WTC11 (cell line): ENCODE data around the gene PRKCE. TPM values are rescaled to one million over a fixed set of nuclear protein-coding genes. Genes with fewer than 3 reads are reported as not detected.

Experiments
- ATAC-seq: fragments of 200-7000 bp; cut with Tn5 transposase; 2 replicates; pipeline ENCODE4 v1.10.0; 2021; ENCODE audit warnings: mild to moderate bottlenecking, moderate library complexity
- CTCF ChIA-PET: fragments of 300-600 bp; sonication (Branson Sonifier 250); formaldehyde crosslinking; loops from one replicate; lab custom pipeline; 2021; ENCODE audit warnings: antibody characterized with exemption; lab: Charles Lee
- POLR2A ChIA-PET: fragments of 350-600 bp; sonication (Branson Sonifier 250); formaldehyde crosslinking; loops from one replicate; lab custom pipeline; 2021; ENCODE audit warnings: antibody characterized with exemption; lab: Charles Lee
- DNase-seq: peaks from one replicate; pipeline ENCODE4 v3.0.0; 2021; ENCODE audit warnings: low spot score
- H3K27ac Mint-ChIP-seq: 2 replicates; pipeline ENCODE4 v1.8.0; 2021; ENCODE audit warnings: mixed read lengths
- H3K27me3 Mint-ChIP-seq: 2 replicates; pipeline ENCODE4 v1.8.0; 2021; ENCODE audit warnings: low read depth, mild to moderate bottlenecking, moderate library complexity, mixed read lengths
- H3K36me3 Mint-ChIP-seq: 2 replicates; pipeline ENCODE4 v1.8.0; 2021; ENCODE audit warnings: mixed read lengths
- H3K4me1 Mint-ChIP-seq: 2 replicates; pipeline ENCODE4 v1.8.0; 2022; ENCODE audit warnings: mixed read lengths
- H3K4me3 Mint-ChIP-seq: 2 replicates; pipeline ENCODE4 v1.8.0; 2021; ENCODE audit warnings: mild to moderate bottlenecking, moderate library complexity, mixed read lengths
- H3K9me3 Mint-ChIP-seq: 2 replicates; pipeline ENCODE4 v1.8.0; 2021; ENCODE audit warnings: mixed read lengths
- CREB1 ChIP-seq: sonication (generic); formaldehyde crosslinking; IDR thresholded peaks from 2 replicates; pipeline ENCODE4 v1.8.0; 2023; ENCODE audit warnings: mild to moderate bottlenecking, missing genetic modification reagents
- GABPB1 ChIP-seq: sonication (generic); formaldehyde crosslinking; IDR thresholded peaks from 2 replicates; pipeline ENCODE4 v1.8.1; 2023; ENCODE audit warnings: mild to moderate bottlenecking, missing genetic modification reagents
- RELA ChIP-seq: sonication (generic); formaldehyde crosslinking; IDR thresholded peaks from 2 replicates; pipeline ENCODE4 v1.8.1; 2022; ENCODE audit warnings: missing genetic modification reagents, mild to moderate bottlenecking, borderline replicate concordance
- SMAD3 ChIP-seq: sonication (generic); formaldehyde crosslinking; IDR thresholded peaks from 2 replicates; pipeline ENCODE4 v1.8.0; 2022; ENCODE audit warnings: missing genetic modification reagents, mild to moderate bottlenecking, borderline replicate concordance
- ZNF138 ChIP-seq: sonication (generic); formaldehyde crosslinking; conservative IDR thresholded peaks from 2 replicates; pipeline ENCODE4 v1.8.1; 2022; ENCODE audit warnings: mild to moderate bottlenecking, moderate library complexity, missing genetic modification reagents
- ZNF232 ChIP-seq: sonication (generic); formaldehyde crosslinking; IDR thresholded peaks from 2 replicates; pipeline ENCODE4 v1.8.0; 2022; ENCODE audit warnings: mild to moderate bottlenecking, missing genetic modification reagents
- ZNF317 ChIP-seq: sonication (generic); formaldehyde crosslinking; IDR thresholded peaks from 2 replicates; pipeline ENCODE4 v1.8.1; 2023; ENCODE audit warnings: low read depth, mild to moderate bottlenecking, moderate library complexity, missing genetic modification reagents, borderline replicate concordance
- total RNA-seq: library from RNA; stranded (reverse); gene quantifications from 3 replicates; pipeline ENCODE4 v1.2.3, GENCODE V29; 2021
- TF ChIP-seq, protein P1 (sequence below): sonication (generic); formaldehyde crosslinking; IDR thresholded peaks from 2 replicates; pipeline ENCODE4 v1.8.1; 2023; ENCODE audit warnings: mild to moderate bottlenecking, missing genetic modification reagents, moderate library complexity
- TF ChIP-seq, protein P2 (sequence below): sonication (generic); formaldehyde crosslinking; IDR thresholded peaks from 2 replicates; pipeline ENCODE4 v1.8.1; 2022; ENCODE audit warnings: low read depth, missing genetic modification reagents, borderline replicate concordance
- TF ChIP-seq, protein P3 (sequence below): sonication (generic); formaldehyde crosslinking; IDR thresholded peaks from 2 replicates; pipeline ENCODE4 v1.8.1; 2023; ENCODE audit warnings: mild to moderate bottlenecking, missing genetic modification reagents, moderate library complexity
- TF ChIP-seq, protein P4 (sequence below): sonication (generic); formaldehyde crosslinking; IDR thresholded peaks from 2 replicates; pipeline ENCODE4 v1.8.1; 2022; ENCODE audit warnings: missing genetic modification reagents, borderline replicate concordance
- TF ChIP-seq, protein P5 (sequence below): sonication (generic); formaldehyde crosslinking; IDR thresholded peaks from 2 replicates; pipeline ENCODE4 v1.8.1; 2023; ENCODE audit warnings: mild to moderate bottlenecking, missing genetic modification reagents
- TF ChIP-seq, protein P6 (sequence below): sonication (generic); formaldehyde crosslinking; IDR thresholded peaks from 2 replicates; pipeline ENCODE4 v1.8.0; 2023; ENCODE audit warnings: mild to moderate bottlenecking, missing genetic modification reagents
- TF ChIP-seq, protein P7 (sequence below): fragments of 250-450 bp; sonication (Bioruptor Pico); conservative IDR thresholded peaks from 2 replicates; pipeline ENCODE4 v1.9.0; 2021; ENCODE audit warnings: mild to moderate bottlenecking
- TF ChIP-seq, protein P8 (sequence below): sonication (generic); formaldehyde crosslinking; IDR thresholded peaks from 2 replicates; pipeline ENCODE4 v1.8.0; 2022; ENCODE audit warnings: missing genetic modification reagents
- TF ChIP-seq, protein P9 (sequence below): fragments of 250-450 bp; sonication (Bioruptor Pico); IDR thresholded peaks from 2 replicates; pipeline ENCODE4 v1.9.0; 2021; ENCODE audit warnings: mild to moderate bottlenecking

PRKCE gene
- total RNA-seq, 1 experiment from 2014 or later, result 5.8 TPM

DNA sequence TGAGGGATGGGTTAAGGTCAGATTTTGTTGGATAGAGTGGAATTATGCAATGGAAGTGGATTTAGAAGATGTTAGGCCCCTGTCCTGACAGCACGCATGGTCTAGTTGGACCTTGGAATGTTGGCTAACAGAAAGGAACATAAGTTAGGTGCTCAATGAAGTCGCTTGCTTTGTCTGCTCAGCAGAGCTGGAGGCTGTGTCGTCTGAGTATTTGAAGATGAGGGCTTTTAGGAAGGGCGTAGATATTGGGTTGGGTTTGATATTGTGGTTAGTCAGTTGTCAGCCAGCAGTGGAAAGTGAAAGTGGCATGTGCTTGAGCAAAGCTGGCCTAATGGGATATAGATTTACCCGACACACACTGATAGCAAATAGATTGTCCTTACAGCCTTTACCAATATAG lies 239.3 kb downstream of the PRKCE start (continued):
- TF ChIP-seq, protein P1, sequence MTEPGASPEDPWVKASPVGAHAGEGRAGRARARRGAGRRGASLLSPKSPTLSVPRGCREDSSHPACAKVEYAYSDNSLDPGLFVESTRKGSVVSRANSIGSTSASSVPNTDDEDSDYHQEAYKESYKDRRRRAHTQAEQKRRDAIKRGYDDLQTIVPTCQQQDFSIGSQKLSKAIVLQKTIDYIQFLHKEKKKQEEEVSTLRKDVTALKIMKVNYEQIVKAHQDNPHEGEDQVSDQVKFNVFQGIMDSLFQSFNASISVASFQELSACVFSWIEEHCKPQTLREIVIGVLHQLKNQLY (CRISPR knock-in tag), result no peak
- TF ChIP-seq, protein P2, sequence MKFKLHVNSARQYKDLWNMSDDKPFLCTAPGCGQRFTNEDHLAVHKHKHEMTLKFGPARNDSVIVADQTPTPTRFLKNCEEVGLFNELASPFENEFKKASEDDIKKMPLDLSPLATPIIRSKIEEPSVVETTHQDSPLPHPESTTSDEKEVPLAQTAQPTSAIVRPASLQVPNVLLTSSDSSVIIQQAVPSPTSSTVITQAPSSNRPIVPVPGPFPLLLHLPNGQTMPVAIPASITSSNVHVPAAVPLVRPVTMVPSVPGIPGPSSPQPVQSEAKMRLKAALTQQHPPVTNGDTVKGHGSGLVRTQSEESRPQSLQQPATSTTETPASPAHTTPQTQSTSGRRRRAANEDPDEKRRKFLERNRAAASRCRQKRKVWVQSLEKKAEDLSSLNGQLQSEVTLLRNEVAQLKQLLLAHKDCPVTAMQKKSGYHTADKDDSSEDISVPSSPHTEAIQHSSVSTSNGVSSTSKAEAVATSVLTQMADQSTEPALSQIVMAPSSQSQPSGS (CRISPR knock-in tag), result no peak
- TF ChIP-seq, protein P3, sequence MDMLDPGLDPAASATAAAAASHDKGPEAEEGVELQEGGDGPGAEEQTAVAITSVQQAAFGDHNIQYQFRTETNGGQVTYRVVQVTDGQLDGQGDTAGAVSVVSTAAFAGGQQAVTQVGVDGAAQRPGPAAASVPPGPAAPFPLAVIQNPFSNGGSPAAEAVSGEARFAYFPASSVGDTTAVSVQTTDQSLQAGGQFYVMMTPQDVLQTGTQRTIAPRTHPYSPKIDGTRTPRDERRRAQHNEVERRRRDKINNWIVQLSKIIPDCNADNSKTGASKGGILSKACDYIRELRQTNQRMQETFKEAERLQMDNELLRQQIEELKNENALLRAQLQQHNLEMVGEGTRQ, result no peak
- no peak for TF ChIP-seq ZNF138
- TF ChIP-seq GABPB1, result no peak
- TF ChIP-seq ZNF317, result no peak
- TF ChIP-seq, protein P4, sequence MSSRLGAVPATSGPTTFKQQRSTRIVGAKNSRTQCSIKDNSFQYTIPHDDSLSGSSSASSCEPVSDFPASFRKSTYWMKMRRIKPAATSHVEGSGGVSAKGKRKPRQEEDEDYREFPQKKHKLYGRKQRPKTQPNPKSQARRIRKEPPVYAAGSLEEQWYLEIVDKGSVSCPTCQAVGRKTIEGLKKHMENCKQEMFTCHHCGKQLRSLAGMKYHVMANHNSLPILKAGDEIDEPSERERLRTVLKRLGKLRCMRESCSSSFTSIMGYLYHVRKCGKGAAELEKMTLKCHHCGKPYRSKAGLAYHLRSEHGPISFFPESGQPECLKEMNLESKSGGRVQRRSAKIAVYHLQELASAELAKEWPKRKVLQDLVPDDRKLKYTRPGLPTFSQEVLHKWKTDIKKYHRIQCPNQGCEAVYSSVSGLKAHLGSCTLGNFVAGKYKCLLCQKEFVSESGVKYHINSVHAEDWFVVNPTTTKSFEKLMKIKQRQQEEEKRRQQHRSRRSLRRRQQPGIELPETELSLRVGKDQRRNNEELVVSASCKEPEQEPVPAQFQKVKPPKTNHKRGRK, result no peak

DNA sequence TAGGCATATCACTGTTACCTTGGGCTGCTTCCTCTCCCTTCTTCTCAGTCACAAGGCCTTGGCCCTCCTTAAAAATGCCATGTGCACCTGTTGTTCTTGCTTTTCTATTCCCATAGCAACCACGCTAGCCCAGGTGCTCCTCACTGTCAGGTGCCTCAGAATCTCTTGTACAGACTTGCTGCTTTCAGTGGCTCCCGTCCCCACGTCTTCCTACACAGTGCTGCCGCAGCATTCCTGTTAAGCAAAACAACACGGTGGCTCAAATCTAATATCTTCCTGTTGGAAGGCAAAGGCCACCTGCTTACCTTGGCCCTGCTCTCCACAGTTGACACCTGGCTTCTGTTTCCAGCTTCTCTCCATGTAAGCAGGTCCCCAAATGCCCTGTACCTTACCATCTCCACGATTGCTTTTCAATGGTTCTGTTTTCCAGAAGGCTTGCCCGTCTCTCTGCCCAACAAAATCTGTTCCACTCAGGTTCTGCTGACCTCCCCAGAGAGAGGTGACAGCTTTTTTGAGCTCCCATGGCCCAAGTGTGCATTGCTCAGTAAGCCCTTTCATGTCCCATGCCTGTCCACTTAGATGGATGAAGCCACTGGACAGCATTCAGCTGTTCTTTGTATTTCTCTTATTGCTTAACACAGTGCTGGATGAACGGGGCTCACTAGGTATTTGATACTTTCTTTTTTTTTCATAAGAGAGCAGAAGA lies 240.4 kb downstream of the PRKCE start:
- H3K27ac Mint-ChIP-seq, result no peak overlapping the region
- POLR2A ChIA-PET, result no interaction called here
- no peaks in the 10 kb centered on the region; the same call in 1 of the 2 replicates for H3K27me3 Mint-ChIP-seq
- peaks cover 12% of the 10 kb centered on the region for H3K4me1 Mint-ChIP-seq
- H3K4me3 Mint-ChIP-seq, result no peak overlapping the region
- CTCF ChIA-PET, result no interaction called here
- H3K36me3 Mint-ChIP-seq, result no peaks in the 10 kb centered on the region
- no peaks in the 10 kb centered on the region for H3K9me3 Mint-ChIP-seq
- DNase-seq (no peak), ATAC-seq (no peak)
- TF ChIP-seq, protein P5, sequence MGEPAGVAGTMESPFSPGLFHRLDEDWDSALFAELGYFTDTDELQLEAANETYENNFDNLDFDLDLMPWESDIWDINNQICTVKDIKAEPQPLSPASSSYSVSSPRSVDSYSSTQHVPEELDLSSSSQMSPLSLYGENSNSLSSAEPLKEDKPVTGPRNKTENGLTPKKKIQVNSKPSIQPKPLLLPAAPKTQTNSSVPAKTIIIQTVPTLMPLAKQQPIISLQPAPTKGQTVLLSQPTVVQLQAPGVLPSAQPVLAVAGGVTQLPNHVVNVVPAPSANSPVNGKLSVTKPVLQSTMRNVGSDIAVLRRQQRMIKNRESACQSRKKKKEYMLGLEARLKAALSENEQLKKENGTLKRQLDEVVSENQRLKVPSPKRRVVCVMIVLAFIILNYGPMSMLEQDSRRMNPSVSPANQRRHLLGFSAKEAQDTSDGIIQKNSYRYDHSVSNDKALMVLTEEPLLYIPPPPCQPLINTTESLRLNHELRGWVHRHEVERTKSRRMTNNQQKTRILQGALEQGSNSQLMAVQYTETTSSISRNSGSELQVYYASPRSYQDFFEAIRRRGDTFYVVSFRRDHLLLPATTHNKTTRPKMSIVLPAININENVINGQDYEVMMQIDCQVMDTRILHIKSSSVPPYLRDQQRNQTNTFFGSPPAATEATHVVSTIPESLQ (CRISPR knock-in tag), result no peak
- TF ChIP-seq, protein P6, sequence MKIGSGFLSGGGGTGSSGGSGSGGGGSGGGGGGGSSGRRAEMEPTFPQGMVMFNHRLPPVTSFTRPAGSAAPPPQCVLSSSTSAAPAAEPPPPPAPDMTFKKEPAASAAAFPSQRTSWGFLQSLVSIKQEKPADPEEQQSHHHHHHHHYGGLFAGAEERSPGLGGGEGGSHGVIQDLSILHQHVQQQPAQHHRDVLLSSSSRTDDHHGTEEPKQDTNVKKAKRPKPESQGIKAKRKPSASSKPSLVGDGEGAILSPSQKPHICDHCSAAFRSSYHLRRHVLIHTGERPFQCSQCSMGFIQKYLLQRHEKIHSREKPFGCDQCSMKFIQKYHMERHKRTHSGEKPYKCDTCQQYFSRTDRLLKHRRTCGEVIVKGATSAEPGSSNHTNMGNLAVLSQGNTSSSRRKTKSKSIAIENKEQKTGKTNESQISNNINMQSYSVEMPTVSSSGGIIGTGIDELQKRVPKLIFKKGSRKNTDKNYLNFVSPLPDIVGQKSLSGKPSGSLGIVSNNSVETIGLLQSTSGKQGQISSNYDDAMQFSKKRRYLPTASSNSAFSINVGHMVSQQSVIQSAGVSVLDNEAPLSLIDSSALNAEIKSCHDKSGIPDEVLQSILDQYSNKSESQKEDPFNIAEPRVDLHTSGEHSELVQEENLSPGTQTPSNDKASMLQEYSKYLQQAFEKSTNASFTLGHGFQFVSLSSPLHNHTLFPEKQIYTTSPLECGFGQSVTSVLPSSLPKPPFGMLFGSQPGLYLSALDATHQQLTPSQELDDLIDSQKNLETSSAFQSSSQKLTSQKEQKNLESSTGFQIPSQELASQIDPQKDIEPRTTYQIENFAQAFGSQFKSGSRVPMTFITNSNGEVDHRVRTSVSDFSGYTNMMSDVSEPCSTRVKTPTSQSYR, result no peak
- TF ChIP-seq, protein P7, sequence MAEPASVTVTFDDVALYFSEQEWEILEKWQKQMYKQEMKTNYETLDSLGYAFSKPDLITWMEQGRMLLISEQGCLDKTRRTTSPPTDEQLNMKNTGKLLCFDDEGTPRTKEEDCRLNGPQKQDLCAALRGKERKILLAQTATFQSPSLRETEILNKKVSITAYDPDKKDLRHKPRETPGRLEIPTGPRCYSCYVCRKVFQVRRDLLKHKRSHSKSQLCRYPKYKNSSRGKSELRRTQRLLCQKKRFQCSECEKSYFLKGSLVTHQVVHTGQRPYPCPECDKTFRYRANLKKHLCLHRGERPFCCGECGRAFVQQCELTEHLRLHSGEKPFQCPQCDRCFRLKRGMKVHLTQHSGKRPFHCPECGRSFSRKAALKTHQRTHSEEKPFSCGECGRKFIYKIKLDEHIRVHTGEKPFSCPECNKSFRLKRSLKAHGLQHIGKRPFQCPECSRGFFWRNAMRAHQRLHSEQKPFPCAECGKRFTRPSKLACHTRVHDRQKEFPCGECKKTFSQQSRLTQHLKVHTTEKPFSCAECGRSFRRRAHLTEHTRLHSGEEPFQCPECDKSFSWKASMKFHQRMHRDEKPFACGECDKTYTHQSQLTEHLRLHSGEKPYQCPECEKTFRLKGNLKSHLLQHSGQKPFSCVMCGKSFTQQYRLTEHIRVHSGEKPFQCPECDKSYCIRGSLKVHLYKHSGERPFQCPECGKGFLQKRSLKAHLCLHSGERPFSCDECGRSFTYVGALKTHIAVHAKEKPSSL (CRISPR knock-in tag), result no peak
- TF ChIP-seq SMAD3 (CRISPR knock-in tag) (no peak), ZNF232 (CRISPR knock-in tag) (no peak), RELA (no peak), CREB1 (CRISPR knock-in tag) (no peak), ZNF138 (no peak)
- TF ChIP-seq, protein P8, sequence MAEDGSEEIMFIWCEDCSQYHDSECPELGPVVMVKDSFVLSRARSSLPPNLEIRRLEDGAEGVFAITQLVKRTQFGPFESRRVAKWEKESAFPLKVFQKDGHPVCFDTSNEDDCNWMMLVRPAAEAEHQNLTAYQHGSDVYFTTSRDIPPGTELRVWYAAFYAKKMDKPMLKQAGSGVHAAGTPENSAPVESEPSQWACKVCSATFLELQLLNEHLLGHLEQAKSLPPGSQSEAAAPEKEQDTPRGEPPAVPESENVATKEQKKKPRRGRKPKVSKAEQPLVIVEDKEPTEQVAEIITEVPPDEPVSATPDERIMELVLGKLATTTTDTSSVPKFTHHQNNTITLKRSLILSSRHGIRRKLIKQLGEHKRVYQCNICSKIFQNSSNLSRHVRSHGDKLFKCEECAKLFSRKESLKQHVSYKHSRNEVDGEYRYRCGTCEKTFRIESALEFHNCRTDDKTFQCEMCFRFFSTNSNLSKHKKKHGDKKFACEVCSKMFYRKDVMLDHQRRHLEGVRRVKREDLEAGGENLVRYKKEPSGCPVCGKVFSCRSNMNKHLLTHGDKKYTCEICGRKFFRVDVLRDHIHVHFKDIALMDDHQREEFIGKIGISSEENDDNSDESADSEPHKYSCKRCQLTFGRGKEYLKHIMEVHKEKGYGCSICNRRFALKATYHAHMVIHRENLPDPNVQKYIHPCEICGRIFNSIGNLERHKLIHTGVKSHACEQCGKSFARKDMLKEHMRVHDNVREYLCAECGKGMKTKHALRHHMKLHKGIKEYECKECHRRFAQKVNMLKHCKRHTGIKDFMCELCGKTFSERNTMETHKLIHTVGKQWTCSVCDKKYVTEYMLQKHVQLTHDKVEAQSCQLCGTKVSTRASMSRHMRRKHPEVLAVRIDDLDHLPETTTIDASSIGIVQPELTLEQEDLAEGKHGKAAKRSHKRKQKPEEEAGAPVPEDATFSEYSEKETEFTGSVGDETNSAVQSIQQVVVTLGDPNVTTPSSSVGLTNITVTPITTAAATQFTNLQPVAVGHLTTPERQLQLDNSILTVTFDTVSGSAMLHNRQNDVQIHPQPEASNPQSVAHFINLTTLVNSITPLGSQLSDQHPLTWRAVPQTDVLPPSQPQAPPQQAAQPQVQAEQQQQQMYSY (CRISPR knock-in tag), result no peak
- TF ChIP-seq, protein P9, sequence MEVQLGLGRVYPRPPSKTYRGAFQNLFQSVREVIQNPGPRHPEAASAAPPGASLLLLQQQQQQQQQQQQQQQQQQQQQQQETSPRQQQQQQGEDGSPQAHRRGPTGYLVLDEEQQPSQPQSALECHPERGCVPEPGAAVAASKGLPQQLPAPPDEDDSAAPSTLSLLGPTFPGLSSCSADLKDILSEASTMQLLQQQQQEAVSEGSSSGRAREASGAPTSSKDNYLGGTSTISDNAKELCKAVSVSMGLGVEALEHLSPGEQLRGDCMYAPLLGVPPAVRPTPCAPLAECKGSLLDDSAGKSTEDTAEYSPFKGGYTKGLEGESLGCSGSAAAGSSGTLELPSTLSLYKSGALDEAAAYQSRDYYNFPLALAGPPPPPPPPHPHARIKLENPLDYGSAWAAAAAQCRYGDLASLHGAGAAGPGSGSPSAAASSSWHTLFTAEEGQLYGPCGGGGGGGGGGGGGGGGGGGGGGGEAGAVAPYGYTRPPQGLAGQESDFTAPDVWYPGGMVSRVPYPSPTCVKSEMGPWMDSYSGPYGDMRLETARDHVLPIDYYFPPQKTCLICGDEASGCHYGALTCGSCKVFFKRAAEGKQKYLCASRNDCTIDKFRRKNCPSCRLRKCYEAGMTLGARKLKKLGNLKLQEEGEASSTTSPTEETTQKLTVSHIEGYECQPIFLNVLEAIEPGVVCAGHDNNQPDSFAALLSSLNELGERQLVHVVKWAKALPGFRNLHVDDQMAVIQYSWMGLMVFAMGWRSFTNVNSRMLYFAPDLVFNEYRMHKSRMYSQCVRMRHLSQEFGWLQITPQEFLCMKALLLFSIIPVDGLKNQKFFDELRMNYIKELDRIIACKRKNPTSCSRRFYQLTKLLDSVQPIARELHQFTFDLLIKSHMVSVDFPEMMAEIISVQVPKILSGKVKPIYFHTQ (CRISPR knock-in tag), result no peak
